HepG2 (cell line): Measurements from ENCODE around the gene FAM222A. TPM values are rescaled to one million over a fixed set of nuclear protein-coding genes. Genes with fewer than 3 reads are reported as not detected.

Experiments used
- DMAP1 ChIP-seq: IDR thresholded peaks from 2 replicates; pipeline ENCODE4 v1.6.1; 2016
- HDAC2 ChIP-seq: sonication (generic); formaldehyde crosslinking; IDR thresholded peaks from 2 replicates; pipeline ENCODE4 v1.4.0; 2020; ENCODE audit warnings: missing genetic modification reagents
- KDM3A ChIP-seq: IDR thresholded peaks from 2 replicates; pipeline ENCODE4 v1.6.1; 2018; ENCODE audit warnings: low read depth, missing compliant biosample characterization
- KLF16 ChIP-seq, 2 experiments: sonication (generic) in 1 of 2; formaldehyde crosslinking in 1 of 2; IDR thresholded peaks; 2 replicates each; pipeline versions ENCODE4 v1.6.1 to v1.8.0; 2016 to 2023; ENCODE audit warnings: missing genetic modification reagents in 2 of 2, missing compliant biosample characterization in 1 of 2
- MEIS2 ChIP-seq: sonication (generic); formaldehyde crosslinking; IDR thresholded peaks from 2 replicates; pipeline ENCODE4 v1.9.0; 2021; ENCODE audit warnings: mild to moderate bottlenecking, missing genetic modification reagents
- MXD4 ChIP-seq: IDR thresholded peaks from 2 replicates; pipeline ENCODE4 v1.6.1; 2016; ENCODE audit warnings: mild to moderate bottlenecking, missing biosample characterization, missing genetic modification reagents
- MYC ChIP-seq: sonication (generic); formaldehyde crosslinking; IDR thresholded peaks from 2 replicates; pipeline ENCODE4 v1.9.0; 2021; ENCODE audit warnings: missing genetic modification reagents, borderline replicate concordance
- NCOA2 ChIP-seq: sonication (generic); formaldehyde crosslinking; IDR thresholded peaks from 2 replicates; pipeline ENCODE4 v1.8.0; 2022; ENCODE audit warnings: inconsistent platforms
- POGZ ChIP-seq: sonication (generic); formaldehyde crosslinking; IDR thresholded peaks from 2 replicates; pipeline ENCODE4 v1.4.0; 2020; ENCODE audit warnings: mild to moderate bottlenecking, missing genetic modification reagents
- SP4 ChIP-seq: sonication (generic); formaldehyde crosslinking; IDR thresholded peaks from 2 replicates; pipeline ENCODE4 v1.8.1; 2023; ENCODE audit warnings: mild to moderate bottlenecking, missing genetic modification reagents
- TCF7L2 ChIP-seq: IDR thresholded peaks from 2 replicates; pipeline ENCODE4 v1.6.1; 2011; ENCODE audit warnings: mild to moderate bottlenecking, low read depth, low read length, moderate library complexity
- YEATS4 ChIP-seq: sonication (generic); formaldehyde crosslinking; IDR thresholded peaks from 2 replicates; pipeline ENCODE4 v1.4.0; 2020; ENCODE audit warnings: missing genetic modification reagents, borderline replicate concordance
- ZKSCAN1 ChIP-seq: fragments of 150-350 bp; IDR thresholded peaks from 2 replicates; pipeline ENCODE4 v1.6.1; 2014; ENCODE audit warnings: low read length
- ZMYM2 ChIP-seq: sonication (generic); formaldehyde crosslinking; IDR thresholded peaks from 2 replicates; pipeline ENCODE4 v1.8.0; 2022; ENCODE audit warnings: mild to moderate bottlenecking, missing genetic modification reagents
- ZNF205 ChIP-seq: IDR thresholded peaks from 2 replicates; pipeline ENCODE4 v1.6.1; 2018; ENCODE audit warnings: missing biosample characterization, missing genetic modification reagents
- ZNF556 ChIP-seq: sonication (generic); formaldehyde crosslinking; IDR thresholded peaks from 2 replicates; pipeline ENCODE4 v1.4.0; 2020; ENCODE audit warnings: mild to moderate bottlenecking, missing genetic modification reagents, borderline replicate concordance
- ZNF607 ChIP-seq: sonication (generic); formaldehyde crosslinking; IDR thresholded peaks from 2 replicates; pipeline ENCODE4 v1.5.1; 2020; ENCODE audit warnings: missing genetic modification reagents, mild to moderate bottlenecking, borderline replicate concordance
- ZNF792 ChIP-seq: IDR thresholded peaks from 2 replicates; pipeline ENCODE4 v1.6.1; 2016
- polyA plus RNA-seq, 8 experiments: library from polyadenylated mRNA; depleted of rRNA in 3 of 8; stranded (reverse) in 7 of 8; unstranded in 1 of 8; fragments of >200 nt; fragmentation: Illumina TruSeq in 4 of 8; extraction: Trizol in 4 of 8; gene quantifications; 2 replicates each; pipeline versions ENCODE4 v1.2.1 to v1.2.3, GENCODE V29; 2011 to 2016; ENCODE audit warnings: low read depth in 4 of 8, missing spikeins in 1 of 8, mixed read lengths in 1 of 8; ENCODE audit not compliant: insufficient read depth in 1 of 8
- total RNA-seq, 5 experiments: library from RNA; depleted of rRNA; stranded (reverse); fragments of >200 nt; fragmentation: Illumina TruSeq; extraction: Trizol; gene quantifications; 2 replicates each; pipeline ENCODE4 v1.2.3, GENCODE V29; 2016; ENCODE audit warnings: low read depth in 1 of 5
- TF ChIP-seq, protein P1 (sequence below): sonication (generic); formaldehyde crosslinking; IDR thresholded peaks from 2 replicates; pipeline ENCODE4 v1.8.0; 2022; ENCODE audit warnings: missing genetic modification reagents, mild to moderate bottlenecking, inconsistent platforms, borderline replicate concordance
- TF ChIP-seq, protein P2 (sequence below): sonication (generic); formaldehyde crosslinking; IDR thresholded peaks from 2 replicates; pipeline ENCODE4 v1.8.0; 2022; ENCODE audit warnings: mild to moderate bottlenecking, missing genetic modification reagents
- TF ChIP-seq, protein P3 (sequence below): sonication (generic); formaldehyde crosslinking; IDR thresholded peaks from 2 replicates; pipeline ENCODE4 v1.4.0; 2020; ENCODE audit warnings: mild to moderate bottlenecking, missing genetic modification reagents
- TF ChIP-seq, protein P4 (sequence below): sonication (generic); formaldehyde crosslinking; IDR thresholded peaks from 2 replicates; pipeline ENCODE4 v1.5.1; 2020; ENCODE audit warnings: missing genetic modification reagents, mild to moderate bottlenecking, borderline replicate concordance
- TF ChIP-seq, protein P5 (sequence below): sonication (generic); formaldehyde crosslinking; IDR thresholded peaks from 2 replicates; pipeline ENCODE4 v1.5.1; 2020; ENCODE audit warnings: mild to moderate bottlenecking, moderate library complexity, missing genetic modification reagents

Gene FAM222A
- total and polyA plus RNA-seq, 2 of the 13 experiments (the other 11 are each of a cell fraction or from before 2014, with no cell fraction given) = 2.7 to 9.6 TPM

DNA sequence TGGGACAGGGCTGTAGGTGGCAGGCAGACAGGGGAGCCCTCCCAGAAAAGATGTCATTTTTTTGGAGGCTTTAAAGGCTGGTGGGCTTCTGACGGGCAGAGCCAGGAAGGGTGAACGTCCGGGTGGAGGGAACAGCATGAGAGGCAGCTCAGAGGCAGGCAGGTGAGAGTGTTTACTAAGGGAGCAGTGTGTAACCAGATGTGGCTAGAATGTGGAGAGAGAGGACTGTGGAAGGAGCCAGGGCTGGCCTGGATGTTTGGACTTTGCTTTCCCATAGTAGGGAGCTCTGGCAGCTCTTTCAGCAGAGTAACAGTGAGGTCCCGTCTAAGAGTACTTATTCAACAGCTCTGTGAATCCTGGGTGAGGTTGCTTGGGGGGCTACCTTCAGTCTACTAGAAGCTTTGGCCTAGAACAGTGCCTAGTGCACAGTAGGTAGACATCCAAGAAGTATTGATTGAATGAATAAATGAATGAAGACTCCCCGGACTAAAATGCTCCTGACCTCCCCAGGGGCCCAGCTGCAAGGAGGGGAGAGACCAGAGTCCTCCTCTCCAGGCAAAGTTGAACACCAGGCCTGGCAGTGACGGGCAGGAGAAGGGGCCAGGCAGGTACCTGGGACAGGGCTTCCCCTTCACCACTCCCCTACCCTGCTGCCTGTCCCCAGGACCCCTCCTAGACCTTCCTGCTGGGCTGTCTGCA, 8.5 kb downstream of the FAM222A start (continued):
- TF ChIP-seq TCF7L2 = no peak
- no peak for TF ChIP-seq KDM3A (CRISPR knock-in tag)
- no peak; the same call in 1 of the 2 replicates for TF ChIP-seq NCOA2
- TF ChIP-seq YEATS4 (CRISPR knock-in tag) = no peak
- no peak for TF ChIP-seq POGZ (CRISPR knock-in tag)
- peak; percentile 91 for TF ChIP-seq ZKSCAN1
- TF ChIP-seq, protein P1, sequence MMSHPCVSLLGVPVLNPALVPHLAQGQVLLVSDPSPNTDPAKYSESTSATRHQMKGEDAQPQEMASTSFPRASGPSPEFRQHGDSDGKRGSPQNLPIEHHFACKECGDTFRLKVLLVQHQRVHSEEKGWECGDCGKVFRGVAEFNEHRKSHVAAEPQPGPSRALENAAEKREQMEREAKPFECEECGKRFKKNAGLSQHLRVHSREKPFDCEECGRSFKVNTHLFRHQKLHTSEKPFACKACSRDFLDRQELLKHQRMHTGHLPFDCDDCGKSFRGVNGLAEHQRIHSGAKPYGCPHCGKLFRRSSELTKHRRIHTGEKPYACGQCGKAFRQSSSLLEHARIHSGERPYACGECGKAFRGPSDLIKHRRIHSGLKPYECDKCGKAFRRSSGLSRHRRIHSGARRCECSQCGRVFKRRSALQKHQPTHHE (CRISPR knock-in tag) = no peak
- TF ChIP-seq, protein P2, sequence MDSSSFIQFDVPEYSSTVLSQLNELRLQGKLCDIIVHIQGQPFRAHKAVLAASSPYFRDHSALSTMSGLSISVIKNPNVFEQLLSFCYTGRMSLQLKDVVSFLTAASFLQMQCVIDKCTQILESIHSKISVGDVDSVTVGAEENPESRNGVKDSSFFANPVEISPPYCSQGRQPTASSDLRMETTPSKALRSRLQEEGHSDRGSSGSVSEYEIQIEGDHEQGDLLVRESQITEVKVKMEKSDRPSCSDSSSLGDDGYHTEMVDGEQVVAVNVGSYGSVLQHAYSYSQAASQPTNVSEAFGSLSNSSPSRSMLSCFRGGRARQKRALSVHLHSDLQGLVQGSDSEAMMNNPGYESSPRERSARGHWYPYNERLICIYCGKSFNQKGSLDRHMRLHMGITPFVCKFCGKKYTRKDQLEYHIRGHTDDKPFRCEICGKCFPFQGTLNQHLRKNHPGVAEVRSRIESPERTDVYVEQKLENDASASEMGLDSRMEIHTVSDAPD = peak; percentile 61; the same call in 1 of the 2 replicates
- no peak for TF ChIP-seq DMAP1 (CRISPR knock-in tag)
- TF ChIP-seq SP4 = no peak
- no peak for TF ChIP-seq KLF16 (CRISPR knock-in tag; IDR thresholded peaks at IDR 0.05)
- TF ChIP-seq, protein P3, sequence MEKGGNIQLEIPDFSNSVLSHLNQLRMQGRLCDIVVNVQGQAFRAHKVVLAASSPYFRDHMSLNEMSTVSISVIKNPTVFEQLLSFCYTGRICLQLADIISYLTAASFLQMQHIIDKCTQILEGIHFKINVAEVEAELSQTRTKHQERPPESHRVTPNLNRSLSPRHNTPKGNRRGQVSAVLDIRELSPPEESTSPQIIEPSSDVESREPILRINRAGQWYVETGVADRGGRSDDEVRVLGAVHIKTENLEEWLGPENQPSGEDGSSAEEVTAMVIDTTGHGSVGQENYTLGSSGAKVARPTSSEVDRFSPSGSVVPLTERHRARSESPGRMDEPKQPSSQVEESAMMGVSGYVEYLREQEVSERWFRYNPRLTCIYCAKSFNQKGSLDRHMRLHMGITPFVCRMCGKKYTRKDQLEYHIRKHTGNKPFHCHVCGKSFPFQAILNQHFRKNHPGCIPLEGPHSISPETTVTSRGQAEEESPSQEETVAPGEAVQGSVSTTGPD (CRISPR knock-in tag) = 0 out of 2 replicates have a peak, but pooled peaks have one; percentile 52
- TF ChIP-seq ZMYM2 = peak; percentile 92
- 0 out of 2 replicates have a peak, but pooled peaks have one; percentile 54 for TF ChIP-seq ZNF556
- no peak for TF ChIP-seq ZNF607 (CRISPR knock-in tag)
- peak; percentile 49; the same call in 1 of the 2 replicates for TF ChIP-seq MEIS2 (CRISPR knock-in tag)
- TF ChIP-seq, protein P4, sequence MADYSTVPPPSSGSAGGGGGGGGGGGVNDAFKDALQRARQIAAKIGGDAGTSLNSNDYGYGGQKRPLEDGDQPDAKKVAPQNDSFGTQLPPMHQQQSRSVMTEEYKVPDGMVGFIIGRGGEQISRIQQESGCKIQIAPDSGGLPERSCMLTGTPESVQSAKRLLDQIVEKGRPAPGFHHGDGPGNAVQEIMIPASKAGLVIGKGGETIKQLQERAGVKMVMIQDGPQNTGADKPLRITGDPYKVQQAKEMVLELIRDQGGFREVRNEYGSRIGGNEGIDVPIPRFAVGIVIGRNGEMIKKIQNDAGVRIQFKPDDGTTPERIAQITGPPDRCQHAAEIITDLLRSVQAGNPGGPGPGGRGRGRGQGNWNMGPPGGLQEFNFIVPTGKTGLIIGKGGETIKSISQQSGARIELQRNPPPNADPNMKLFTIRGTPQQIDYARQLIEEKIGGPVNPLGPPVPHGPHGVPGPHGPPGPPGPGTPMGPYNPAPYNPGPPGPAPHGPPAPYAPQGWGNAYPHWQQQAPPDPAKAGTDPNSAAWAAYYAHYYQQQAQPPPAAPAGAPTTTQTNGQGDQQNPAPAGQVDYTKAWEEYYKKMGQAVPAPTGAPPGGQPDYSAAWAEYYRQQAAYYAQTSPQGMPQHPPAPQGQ (CRISPR knock-in tag) = no peak
- no peak for TF ChIP-seq ZNF792
- TF ChIP-seq ZNF205 (CRISPR knock-in tag) = peak; percentile 65; the same call in 1 of the 2 replicates
- TF ChIP-seq HDAC2 (CRISPR knock-in tag) = peak; percentile 53; the same call in 1 of the 2 replicates
- 0 out of 2 replicates have a peak, but pooled peaks have one; percentile 34 for TF ChIP-seq MYC (CRISPR knock-in tag)
- TF ChIP-seq MXD4 (CRISPR knock-in tag) = no peak
- TF ChIP-seq, protein P5, sequence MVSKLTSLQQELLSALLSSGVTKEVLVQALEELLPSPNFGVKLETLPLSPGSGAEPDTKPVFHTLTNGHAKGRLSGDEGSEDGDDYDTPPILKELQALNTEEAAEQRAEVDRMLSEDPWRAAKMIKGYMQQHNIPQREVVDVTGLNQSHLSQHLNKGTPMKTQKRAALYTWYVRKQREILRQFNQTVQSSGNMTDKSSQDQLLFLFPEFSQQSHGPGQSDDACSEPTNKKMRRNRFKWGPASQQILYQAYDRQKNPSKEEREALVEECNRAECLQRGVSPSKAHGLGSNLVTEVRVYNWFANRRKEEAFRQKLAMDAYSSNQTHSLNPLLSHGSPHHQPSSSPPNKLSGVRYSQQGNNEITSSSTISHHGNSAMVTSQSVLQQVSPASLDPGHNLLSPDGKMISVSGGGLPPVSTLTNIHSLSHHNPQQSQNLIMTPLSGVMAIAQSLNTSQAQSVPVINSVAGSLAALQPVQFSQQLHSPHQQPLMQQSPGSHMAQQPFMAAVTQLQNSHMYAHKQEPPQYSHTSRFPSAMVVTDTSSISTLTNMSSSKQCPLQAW (CRISPR knock-in tag) = 0 out of 2 replicates have a peak, but pooled peaks have one; percentile 26
